HL-60/S4 treated with retinoic acid at 250 ng/mL for 4 days and 3 days (cell line): ENCODE data around the gene NKX2-2.
"Not testable (repeated sequence)": the region's sequence is repeated elsewhere in the genome, so short reads cannot be mapped to it uniquely, and the experiment has no call there.

Source experiments
- in situ Hi-C: fragments of 300-500 bp; cut with MboI; formaldehyde crosslinking; loops from 2 replicates; pipeline ENCODE4 v1.7.0; 2022; ENCODE audit warnings: low sequenced_read_pairs

Gene NKX2-2

DNA sequence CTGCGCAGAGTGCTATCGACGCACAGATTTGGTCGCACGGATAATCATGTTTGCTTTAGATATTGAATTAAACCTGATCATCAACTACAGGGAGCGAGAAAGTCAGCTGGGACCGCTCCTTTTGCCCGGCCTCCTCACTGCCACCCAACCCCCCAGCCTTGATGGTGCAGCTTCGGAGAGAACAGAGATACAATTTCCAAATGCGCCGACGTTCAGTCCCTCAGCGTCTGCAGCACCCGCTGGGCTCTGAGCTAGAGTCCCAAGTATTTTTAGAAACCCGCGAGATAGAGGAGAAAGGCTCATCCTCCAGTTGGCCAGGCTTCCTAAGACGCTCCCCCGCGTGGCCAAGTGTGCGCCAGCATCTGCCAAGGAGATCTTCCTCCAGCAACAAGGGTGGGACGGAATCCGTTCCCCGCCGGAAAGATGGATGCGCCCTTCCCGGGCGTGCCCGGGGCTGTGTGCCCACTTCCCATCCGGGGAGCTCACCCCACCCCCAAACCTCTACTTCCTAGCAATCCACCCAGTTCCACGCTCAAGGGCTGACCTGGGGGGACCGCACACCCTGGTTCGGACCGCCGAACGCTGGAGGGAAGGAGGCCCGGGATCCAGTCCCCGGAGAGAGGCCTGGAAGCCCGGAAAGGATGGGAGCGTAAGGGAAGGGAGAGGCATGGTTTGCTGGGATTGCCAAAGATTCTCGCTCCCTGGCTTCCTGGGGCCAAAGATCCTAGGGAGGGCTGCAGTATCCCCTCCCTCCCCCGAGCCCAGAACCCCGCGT is 4.1 kb downstream of the NKX2-2 start:
- in situ Hi-C loops: loop anchor here (10.0 kb wide), 2 partner anchors 265 to 645 kb away; no protein-coding TSS in a partner anchor

DNA sequence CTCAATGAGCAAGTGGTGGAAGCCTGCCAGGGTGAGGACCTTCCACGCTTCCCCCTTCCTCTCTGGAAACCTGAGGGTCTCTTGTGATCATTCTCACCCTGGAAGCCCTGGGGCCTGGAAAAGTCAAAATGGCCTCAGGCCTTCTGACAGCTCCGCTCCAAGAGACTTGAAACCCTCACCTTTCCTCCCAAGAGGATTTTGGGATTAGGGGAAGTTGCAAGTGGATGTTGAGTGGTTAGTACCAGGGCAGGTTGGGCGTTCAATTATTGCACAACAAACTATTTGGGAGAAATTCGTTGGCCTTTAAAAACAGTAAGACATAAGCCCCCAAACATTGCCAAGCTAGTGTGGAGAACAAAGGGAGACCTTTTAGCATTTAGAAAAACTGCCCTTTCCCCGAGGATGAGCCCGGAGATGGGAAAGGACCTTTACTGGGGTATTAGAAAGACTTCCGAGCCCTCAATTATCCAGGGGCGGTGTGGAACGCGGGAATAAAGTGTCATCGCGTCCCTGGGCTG is 4.7 kb downstream of the NKX2-2 start:
- in situ Hi-C loops: loop anchor here (10.0 kb wide), 2 partner anchors 264 to 644 kb away; no protein-coding TSS in a partner anchor

DNA sequence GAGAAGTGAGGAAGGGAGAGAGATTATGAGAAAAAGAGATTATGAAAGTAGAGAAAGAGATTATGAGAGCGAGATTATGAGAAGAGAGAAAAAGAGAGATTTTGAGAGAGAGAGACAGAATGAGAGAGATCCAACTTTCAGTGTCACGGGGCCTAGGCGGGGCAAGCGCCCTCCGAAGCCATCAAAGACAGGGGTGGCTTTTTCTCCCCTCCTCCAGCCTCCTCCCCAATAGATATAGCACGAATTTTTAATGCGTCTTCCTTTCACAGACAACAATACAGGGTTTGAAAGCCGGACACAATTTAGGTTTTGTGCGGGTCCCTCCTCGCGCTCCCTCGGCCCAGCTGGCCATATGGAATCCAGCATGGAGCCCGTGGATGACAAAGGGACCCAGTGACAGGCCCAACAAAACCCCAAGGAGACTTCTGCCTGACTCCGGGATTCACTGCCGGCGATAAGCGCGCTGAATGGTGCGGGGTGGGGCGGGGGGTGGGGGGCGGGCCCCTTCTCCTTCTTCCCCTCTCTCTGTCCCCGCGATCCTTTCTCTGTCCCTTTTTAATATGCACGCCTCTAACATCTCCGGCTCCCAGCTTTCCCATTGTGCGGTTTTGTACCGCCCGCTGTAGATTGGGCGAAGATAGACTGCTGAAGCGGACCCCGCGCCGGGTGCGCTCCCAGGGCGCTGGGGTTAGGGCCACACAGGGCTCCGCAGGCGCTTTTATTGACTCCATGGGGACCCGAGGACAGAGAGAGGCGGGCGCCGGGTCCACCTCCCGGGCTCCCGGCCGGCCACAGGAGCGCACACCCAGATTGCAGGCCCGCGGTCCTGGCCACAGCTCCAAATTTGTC is 5.4 kb downstream of the NKX2-2 start:
- in situ Hi-C loops: loop anchor here (10.0 kb wide), 2 partner anchors 264 to 644 kb away; no protein-coding TSS in a partner anchor

DNA sequence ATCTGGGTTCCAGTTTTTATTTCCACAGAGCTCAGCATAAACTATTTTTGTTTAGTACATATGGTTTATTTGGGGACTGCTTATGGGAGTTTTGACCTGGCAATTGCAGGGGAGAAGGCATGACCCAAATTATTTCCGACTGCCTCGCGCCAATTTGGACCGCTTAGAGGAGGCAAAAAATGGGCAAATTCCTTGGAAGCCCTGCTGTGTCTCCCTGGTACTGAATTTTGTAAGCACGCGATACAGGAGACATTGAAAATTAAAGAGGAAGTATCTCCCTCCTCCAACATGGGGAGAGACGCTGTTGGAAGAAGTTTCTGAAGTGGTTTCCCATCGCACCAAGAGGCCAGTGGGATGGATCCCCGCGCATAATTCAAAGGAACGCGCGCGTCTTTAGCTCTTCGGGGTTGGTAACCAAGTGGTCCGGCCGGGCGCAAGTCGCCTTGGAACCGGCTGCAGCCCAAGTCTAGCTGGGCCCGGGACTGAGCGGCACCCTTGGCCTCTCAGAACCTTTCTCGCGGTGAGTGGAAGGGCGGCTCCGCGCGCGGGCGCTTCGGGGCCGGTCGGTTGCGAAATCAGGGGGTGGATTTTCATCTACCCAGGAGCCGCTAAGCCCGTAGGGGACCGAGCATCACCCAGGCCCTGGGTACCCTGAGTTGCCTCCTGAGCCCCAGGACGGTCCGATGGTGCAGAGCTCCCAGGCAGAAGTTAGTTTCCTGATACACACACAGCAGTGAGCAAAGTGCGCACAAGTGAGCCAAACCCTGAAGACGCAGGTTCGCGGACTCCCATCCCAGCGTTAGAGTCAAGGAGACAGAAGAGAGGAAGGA is 6.2 kb downstream of the NKX2-2 start:
- in situ Hi-C loops: loop anchor here (10.0 kb wide), 2 partner anchors 263 to 643 kb away; no protein-coding TSS in a partner anchor

DNA sequence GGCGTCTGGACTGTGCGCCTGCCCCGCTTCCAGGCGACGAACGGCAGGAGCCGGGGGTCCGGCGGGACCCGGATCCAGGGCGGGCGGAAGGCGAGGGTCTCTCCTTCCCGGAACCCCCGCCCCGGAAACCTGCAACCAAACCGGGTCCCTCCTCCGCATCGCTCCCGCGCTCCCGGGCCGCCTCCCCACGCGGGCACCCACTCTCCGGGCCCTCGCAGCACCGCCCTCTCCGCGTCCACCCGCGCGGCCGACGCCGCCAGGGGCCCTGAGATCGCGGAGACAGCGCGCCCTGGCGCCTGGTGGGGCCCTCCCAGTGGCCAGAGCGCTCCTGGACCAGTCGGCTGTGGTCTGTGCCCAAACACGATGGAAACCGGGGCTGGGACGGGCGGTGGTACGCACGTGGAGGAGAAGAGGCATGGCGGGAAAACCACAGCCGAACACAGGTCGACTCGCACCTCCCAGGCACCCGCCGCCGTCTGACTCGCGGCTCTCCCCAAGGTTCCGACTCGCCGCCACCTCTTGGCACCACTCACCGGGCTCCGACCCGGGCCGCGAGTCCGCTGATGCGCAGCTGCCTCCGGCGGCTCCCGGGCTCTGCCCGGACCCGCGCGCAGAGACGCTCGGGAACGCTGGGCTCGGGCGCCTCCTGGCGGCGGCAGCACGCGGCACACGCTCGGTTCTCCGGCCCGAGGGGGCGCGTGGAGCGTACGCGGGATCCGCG is 7.9 kb downstream of the NKX2-2 start:
- in situ Hi-C loops: loop anchor here (10.0 kb wide), 2 partner anchors 261 to 641 kb away; no protein-coding TSS in a partner anchor

DNA sequence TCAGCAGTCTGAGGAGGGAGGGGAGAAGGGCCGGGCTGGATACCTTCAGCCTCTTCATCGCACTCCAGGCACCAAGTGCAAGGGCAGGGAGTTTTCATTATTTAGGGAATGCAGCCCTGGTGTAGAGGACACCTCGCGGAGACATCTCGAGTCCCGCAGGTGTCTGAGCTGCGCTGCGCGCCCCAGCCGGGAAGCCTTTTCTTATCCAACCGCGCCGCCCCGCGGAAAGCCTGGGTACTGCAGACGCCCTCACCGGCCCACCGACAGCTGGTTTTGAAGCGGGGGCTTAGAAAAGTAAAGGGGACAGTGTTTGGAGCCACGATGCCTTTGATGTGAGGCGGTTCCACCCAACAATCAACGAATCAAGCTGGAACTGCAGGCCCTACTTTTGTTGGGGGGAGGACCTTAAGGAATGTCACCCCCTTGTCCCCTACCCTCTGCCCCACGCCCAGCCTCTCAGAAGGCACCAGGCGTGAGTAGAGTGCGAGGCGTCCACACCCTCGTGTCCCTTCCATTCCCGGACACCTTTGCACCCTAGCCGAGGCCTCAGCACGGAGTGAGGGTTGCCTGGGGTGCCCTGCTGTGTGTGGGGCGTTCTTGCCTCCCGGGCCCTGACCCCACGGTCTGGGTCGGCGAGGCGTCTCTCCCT is 8.6 kb downstream of the NKX2-2 start:
- in situ Hi-C loops: loop anchor here (10.0 kb wide), 2 partner anchors 260 to 640 kb away; no protein-coding TSS in a partner anchor

DNA sequence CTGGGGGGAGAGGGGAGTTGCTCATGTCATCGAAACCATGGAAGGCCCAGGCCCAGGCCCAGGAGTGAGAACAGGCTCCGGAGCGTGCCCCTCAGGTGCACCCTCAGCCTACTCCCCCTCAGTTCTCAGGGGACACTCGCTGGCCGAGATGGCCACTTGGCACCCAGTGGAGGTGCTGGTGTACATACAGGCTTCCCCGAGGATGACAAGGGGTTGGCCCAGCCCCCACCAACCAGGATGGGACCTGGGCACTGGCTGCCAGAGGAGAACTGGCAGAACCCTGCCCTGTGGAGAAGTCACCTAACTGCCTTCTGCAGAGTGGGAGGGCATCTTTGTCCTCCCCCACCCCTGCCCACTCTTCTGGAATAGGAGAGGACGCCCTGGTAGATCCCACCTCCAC is 9.5 kb downstream of the NKX2-2 start:
- in situ Hi-C loops: loop anchor here (10.0 kb wide), 2 partner anchors 260 to 640 kb away; no protein-coding TSS in a partner anchor

DNA sequence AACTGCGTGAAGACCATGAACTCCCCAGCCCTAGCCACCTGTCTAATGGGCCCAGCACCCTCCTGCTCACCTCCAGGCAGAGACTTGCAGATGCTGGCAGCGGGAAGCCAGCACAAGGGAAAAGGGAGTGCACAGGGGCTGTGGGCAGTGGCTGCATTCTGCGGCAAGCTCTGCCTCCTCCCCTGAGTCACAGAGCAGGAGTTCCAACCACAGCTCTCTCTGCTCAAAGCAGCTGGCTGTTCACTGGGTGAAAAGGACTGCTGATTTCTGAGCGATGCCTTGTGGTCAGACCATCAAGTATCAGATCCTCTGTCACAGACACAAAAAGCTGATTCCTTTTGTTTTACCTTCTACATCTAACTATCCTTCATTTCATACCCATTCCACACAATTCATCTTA is 10.5 kb downstream of the NKX2-2 start:
- in situ Hi-C loops: loop anchor here (10.0 kb wide), 2 partner anchors 259 to 639 kb away; no protein-coding TSS in a partner anchor

DNA sequence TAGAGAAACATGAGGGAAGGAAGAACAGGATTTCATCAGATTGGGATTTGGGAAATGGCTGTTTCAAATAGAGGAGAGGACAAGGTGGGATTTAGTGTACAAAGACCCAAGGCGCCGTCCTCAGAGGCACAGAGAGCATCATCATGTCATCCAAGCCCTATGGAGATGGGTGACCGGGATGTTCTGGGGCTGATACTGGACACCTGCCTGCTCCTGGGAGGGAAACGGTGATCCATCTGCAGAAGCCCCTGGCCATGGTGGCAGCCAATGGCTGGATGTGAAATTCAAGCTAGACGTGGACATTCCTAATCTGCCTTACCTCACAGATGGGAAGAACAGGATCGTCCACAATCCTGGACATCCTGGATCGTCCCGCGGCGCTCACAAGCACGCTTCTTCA is 12.7 kb downstream of the NKX2-2 start:
- in situ Hi-C loops: loop anchor here (10.0 kb wide), 2 partner anchors 256 to 636 kb away; no protein-coding TSS in a partner anchor

DNA sequence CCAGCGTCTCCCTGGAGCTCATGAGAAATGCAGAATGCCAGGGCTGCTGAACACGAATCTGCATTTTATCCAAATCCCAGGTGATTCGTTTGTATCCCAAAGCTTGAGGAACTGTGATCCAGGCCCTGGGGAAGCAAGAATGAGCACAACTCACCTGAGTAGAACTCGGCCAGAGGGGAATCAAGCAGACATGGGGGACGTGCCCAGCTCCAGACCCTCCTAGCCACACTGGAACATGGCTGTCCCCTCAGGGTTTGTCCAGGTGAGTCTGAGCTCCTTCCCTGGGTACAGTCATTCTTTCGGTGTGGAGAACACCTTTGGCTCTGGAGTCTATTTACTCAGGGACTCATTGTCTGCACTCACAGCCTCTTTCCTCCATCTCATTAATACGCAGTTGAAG is 13.3 kb downstream of the NKX2-2 start:
- in situ Hi-C loops: loop anchor here (10.0 kb wide), 2 partner anchors 256 to 636 kb away; no protein-coding TSS in a partner anchor

DNA sequence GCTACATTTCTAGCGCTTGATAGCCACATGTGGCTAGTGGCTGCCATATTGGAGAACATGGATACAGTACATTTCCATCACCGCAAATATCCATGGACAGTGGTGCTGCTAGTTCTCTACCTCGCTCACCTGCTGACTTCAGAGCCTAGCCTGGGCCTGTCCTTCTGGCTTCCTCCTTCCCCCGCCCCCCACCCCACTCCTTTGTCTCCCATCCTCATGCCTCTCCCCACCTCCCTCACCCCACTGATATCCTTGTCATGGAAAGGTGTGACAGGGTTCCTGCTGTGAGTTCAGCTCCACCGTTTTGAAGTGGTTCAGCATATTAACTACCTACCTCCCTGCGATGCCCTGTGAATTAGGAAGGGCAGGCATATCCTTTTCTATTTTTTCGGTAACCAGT is 14.2 kb downstream of the NKX2-2 start:
- in situ Hi-C loops: loop anchor here (10.0 kb wide), 2 partner anchors 255 to 635 kb away; no protein-coding TSS in a partner anchor

DNA sequence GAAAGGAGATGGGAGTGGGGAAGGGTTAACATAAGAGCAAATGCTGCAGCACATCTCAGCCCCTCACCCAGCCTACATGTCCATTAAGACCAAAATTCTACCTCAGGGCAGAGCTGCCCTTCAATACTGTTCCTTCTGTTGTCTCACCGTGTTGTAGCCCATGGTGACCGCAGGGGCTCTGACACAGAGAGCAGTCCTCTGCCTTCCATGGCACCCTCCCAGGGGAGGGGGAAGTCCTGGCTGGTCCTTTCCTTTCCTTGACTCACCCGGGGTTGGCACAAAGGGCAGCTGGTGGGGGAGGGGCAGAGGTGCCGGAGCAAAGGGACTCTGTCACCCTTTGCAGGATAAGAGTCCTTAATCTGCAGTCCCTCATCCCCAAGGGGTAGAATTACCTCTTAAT is 15.2 kb downstream of the NKX2-2 start:
- in situ Hi-C loops: no loop called here

DNA sequence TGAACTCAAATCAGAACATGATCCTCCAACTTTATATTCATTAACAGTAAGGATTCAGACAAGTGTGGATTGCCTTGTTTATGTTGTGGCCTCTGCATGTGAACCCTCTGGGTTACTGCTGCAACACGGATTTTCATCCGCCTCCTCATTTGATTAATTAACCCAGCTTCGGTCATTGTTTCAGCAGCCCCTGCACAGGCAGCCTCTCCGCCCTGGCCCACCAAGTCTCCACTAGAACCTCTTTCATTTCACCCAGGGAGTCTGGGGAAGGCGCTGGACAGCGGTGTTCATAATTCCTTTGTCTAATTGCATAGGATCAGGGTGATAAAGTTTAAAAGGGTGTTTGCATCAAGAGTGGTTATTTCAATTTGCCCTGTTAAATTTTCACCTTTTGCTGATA is 15.7 kb downstream of the NKX2-2 start:
- in situ Hi-C loops: no loop called here

DNA sequence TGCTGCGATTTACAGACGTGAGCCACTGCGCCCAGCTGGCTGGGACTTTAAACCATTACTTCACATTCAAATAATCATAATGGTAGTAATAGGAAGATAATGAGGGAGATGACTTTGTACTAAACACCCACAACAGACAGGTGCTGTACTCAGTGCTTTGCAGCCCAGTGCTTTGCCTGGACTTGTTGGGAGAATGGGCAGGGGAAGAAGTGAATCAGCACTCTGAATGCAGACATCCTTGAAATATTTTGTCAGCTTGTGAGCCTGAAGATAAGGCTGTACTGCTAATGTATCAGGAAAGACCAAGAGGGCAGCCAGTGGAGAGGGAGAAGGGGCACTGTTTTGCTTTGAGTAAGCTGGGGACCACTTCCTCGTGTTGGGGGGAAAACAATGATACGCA is 17.4 kb downstream of the NKX2-2 start:
- in situ Hi-C loops: no loop called here

DNA sequence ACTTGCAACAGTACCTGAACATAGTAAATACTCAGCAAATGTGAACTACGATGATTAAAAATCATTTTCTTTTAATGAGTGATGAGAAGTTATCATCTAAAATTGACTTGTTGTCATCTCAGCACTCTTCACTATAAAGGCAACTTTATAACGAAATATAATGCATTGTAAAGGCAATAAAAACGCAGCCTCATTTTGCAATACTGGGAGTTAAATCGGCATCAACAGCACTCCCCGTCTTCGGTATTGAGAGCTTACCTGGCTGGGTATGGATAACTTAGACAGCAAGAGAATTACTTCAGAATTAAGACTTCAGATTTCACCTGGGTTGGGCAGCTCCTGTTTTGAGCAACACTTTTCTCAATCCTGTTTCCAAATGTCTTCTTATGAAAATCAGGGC is 20.8 kb downstream of the NKX2-2 start:
- in situ Hi-C loops: no loop called here

DNA sequence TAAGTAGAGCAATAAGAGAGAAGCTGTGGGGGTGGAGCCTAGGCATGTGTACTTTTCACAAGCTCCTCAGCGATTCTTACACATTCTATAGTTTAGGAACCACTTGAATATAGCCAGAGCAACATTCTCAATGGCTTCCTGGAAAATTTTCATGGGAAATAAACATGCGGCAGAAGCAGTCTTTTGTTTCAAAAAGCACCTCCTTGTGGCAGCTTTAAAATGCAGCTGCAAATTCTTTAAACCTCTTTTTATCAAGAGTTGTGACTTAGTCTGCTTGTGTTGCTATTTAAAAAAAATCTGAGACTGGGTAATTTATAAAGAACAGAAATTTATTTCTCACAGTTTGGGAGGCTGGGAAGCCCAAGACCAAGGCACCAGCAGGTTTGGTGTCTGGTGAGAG is 23.8 kb downstream of the NKX2-2 start:
- in situ Hi-C loops: no loop called here

DNA sequence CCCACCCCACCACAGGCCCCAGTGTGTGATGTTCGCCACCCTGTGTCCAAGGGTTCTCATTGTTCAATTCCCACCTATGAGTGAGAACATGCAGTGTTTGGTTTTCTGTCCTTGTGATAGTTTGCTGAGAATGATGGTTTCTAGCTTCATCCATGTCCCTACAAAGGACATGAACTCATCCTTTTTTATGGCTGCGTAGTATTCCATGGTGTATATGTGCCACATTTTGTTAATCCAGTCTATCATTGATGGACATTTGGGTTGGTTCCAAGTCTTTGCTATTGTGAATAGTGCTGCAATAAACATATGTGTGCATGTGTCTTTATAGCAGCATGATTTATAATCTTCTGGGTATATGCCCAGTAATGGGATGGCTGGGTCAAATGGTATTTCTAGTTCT is 33.7 kb downstream of the NKX2-2 start:
- in situ Hi-C loops: not testable (repeated sequence)

DNA sequence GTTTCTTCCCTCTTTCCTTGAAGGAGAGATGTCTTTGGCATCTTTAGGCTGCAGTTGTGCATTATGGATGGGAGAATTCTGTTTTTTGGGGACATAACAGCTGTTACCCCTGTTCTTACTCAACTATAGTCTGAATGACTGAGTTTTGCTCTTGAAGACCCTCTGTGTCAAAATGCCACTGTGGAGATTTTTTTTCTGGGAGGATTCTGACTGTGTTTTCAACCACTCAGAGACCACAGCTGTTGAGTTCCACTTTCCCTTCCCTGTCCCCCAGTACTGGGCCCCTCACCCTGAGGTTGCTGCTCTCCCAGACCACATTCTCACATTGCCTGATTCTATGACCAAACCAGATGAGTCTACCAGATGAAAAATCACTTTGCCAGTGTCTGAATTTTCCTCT is 48.1 kb downstream of the NKX2-2 start:
- in situ Hi-C loops: no loop called here

DNA sequence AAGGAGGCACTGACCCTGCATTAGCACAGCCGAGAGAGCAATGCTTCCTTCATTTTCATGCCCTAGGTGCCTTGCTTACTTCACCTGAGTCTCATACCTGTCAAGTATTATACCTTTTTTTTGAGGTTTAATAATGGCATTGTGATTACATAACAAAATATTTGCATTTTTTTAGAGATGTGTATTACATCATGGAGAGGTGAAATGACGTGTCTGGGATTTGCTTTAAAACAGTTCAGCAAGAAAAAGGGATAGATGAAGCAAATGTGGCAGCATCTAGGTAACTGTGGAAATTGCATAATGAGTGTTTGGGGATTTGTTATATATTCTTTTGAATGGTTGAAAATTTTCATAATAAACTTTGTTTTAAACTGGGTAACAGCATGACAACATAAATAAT is 48.9 kb downstream of the NKX2-2 start:
- in situ Hi-C loops: no loop called here
